Measurements from ENCODE around the gene SLC25A43. TPM values are rescaled to one million over a fixed set of nuclear protein-coding genes. Genes with fewer than 3 reads are reported as not detected.

Gene SLC25A43
- total and polyA plus RNA-seq, 2 experiments from 2014 or later: 28.4 to 53.4 TPM

DNA sequence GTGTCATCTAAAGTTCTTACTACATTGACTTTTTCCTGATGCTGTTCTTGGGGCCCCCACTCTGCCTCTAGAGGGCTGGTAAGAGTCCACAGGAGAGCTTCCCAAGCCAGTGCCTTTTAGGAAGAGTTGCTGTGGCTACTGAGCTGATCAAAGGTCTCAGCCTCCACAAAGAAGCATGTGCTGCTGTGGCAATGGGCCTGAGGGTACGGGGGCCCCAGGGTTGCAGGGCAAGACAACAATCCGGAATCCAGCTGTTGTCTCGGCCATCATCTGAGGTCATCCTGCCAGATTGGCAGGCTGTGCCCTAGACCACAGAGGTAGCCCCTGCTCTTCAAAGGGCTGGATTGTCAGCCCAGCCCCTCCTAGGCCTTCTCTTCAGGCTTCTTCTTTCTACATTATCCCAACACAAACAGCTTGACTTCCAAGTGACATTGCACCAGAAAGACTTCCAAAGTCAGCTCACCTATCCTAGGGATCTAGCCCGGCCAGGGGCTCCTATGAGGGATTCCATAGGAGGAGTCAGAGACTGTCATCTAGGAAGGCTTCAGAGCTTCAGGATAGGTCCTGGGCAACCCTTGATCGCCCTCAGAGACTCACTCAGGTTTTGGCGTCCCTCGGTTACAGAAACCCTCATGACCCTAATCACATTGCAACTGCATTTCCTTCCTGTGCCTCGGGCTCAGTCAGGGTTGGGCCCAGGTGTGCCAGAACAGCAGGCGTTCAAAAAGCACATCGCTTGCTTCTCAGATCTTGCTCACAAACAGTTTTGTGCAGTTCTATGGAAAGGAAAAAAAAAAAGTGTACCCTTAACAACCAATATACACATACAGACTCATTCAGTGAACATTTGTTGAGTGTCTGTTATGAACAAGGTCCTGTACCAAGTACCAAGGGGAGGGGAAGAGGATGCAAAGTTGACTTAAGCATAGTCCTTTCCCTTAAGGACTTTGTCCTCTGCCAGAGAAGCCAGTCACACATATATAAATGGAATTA is 96.9 kb downstream of the SLC25A43 start:
- no peak overlapping the region for H3K9ac ChIP-seq
- H4K20me1 ChIP-seq (ENCODE audit: insufficient read depth): no peaks in the 10 kb centered on the region
- H3K9me3 ChIP-seq (ENCODE audit: low read depth): no peaks in the 10 kb centered on the region
- H2AFZ ChIP-seq: no peak overlapping the region
- no peaks in the 10 kb centered on the region for H3K27me3 ChIP-seq (replicated peaks; ENCODE audit: insufficient read depth)
- DNase-seq: no peak
- H3K79me2 ChIP-seq (ENCODE audit: insufficient read depth): no peaks in the 10 kb centered on the region
- H3K4me3 ChIP-seq: no peak overlapping the region
- H3K4me1 ChIP-seq (ENCODE audit: insufficient read depth): no peaks in the 10 kb centered on the region
- TF ChIP-seq EZH2 (IDR thresholded peaks at IDR 0.05; ENCODE audit: insufficient read depth, poor library complexity, severe bottlenecking) (no peak), EZH2phosphoT487 (IDR thresholded peaks at IDR 0.05; ENCODE audit: insufficient read depth, low read depth) (no peak)
- 74 to 82% methylated on average over 8 to 10 of the region's 10 CpGs for WGBS, 2 experiments (ENCODE audit: low coverage in 1 of 2, low lambda C conversion rate in 2 of 2, missing lambda C conversion rate in 2 of 2)
- H3K27ac ChIP-seq: no peak overlapping the region
- H3K9me2 ChIP-seq (ENCODE audit: insufficient read depth): no peaks in the 10 kb centered on the region
- H3K36me3 ChIP-seq (ENCODE audit: low read depth): no peaks in the 10 kb centered on the region
- no peaks in the 10 kb centered on the region for H3F3A ChIP-seq (ENCODE audit: insufficient read depth)
- in situ Hi-C loops (cut with MboI): no loop called here
- H3K4me2 ChIP-seq (ENCODE audit: unreplicated experiment): no peak overlapping the region

GRCh38 chrX:119497185-119497584 is 98.0 kb downstream of the SLC25A43 start:
- no peaks in the 10 kb centered on the region for H3K36me3 ChIP-seq (ENCODE audit: low read depth)
- no peaks in the 10 kb centered on the region for H3K79me2 ChIP-seq (ENCODE audit: insufficient read depth)
- WGBS, 2 experiments (ENCODE audit: low coverage in 1 of 2, low lambda C conversion rate in 2 of 2, missing lambda C conversion rate in 2 of 2): 43 to 80% methylated on average over 1 of the region's 1 CpG

DNA sequence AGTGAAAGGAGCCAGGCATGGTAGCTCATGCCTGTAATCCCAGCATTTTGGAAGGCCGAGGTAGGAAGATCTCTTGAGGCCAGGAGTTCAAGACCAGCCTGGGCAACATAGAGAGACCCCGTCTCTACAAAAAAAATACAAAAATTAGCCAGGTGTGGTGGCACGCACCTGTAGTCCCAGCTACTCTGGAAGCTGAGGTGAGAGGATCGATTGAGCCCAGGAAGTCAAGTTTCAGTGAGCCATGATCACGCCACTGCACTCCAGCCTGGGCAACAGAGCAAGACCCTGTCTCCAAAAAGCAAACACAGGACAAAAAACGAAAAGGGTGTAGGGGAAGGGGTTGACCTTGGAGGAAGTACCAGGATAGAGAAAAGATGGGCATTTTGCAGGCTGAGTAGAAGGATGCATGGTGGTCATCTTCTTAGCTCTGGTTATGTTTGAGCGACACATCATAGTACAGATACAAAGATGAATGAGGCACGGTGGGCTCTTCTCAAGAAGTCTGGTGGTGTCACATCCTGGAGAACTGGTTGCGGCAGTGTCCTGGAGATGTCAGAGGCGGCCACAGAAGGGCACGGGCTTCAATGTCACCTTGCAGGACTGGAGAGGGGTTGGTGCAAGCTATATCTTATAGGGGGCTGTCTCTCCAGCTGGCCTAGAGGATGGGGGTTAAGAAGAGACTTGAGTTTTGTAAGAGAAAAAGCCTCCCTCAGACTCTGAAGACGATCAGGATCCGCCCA is 101.1 kb downstream of the SLC25A43 start:
- no peak overlapping the region for H3K9ac ChIP-seq
- 93 to 97% methylated on average over 8 to 13 of the region's 13 CpGs for whole genome bisulfite sequencing, 2 experiments (ENCODE audit: low coverage in 1 of 2, low lambda C conversion rate in 2 of 2, missing lambda C conversion rate in 2 of 2)
- no peaks in the 10 kb centered on the region for H4K20me1 ChIP-seq (ENCODE audit: insufficient read depth)
- no peaks in the 10 kb centered on the region for H3K9me3 ChIP-seq (ENCODE audit: low read depth)
- no peak for TF ChIP-seq EZH2 (IDR thresholded peaks at IDR 0.05; ENCODE audit: insufficient read depth, poor library complexity, severe bottlenecking)
- no peak for TF ChIP-seq EZH2phosphoT487 (IDR thresholded peaks at IDR 0.05; ENCODE audit: insufficient read depth, low read depth)
- H3K4me1 ChIP-seq (ENCODE audit: insufficient read depth): peaks cover 14% of the 10 kb centered on the region
- in situ Hi-C loops (cut with MboI): loop anchor here (25.0 kb wide), 1 partner anchor 237 kb away; no protein-coding TSS in a partner anchor
- H3K27ac ChIP-seq: no peak overlapping the region
- H3K4me3 ChIP-seq: no peak overlapping the region
- no peak overlapping the region for H2AFZ ChIP-seq
- no peaks in the 10 kb centered on the region for H3K79me2 ChIP-seq (ENCODE audit: insufficient read depth)
- peaks cover 7% of the 10 kb centered on the region for H3F3A ChIP-seq (ENCODE audit: insufficient read depth)
- no peak overlapping the region for H3K4me2 ChIP-seq (ENCODE audit: unreplicated experiment)
- no peaks in the 10 kb centered on the region for H3K36me3 ChIP-seq (ENCODE audit: low read depth)
- H3K27me3 ChIP-seq (replicated peaks; ENCODE audit: insufficient read depth): no peaks in the 10 kb centered on the region
- H3K9me2 ChIP-seq (ENCODE audit: insufficient read depth): no peaks in the 10 kb centered on the region
- DNase-seq: no peak

More at GRCh38 chrX:119497185-119497584, 98.0 kb downstream of the SLC25A43 start:
- Histone ChIP-seq H3K9me2 (ENCODE audit: insufficient read depth) (no peaks in the 10 kb centered on the region), H3K27me3 (replicated peaks; ENCODE audit: insufficient read depth) (no peaks in the 10 kb centered on the region), H2AFZ (no peak overlapping the region), H3K4me2 (ENCODE audit: unreplicated experiment) (no peak overlapping the region), H3K4me3 (no peak overlapping the region), H3K9ac (no peak overlapping the region), H3K9me3 (ENCODE audit: low read depth) (no peaks in the 10 kb centered on the region), H3F3A (ENCODE audit: insufficient read depth) (no peaks in the 10 kb centered on the region; the same call in 1 of the 2 replicates), H3K27ac (no peak overlapping the region), H4K20me1 (ENCODE audit: insufficient read depth) (no peaks in the 10 kb centered on the region), H3K4me1 (ENCODE audit: insufficient read depth) (no peaks in the 10 kb centered on the region)
- TF ChIP-seq EZH2 (IDR thresholded peaks at IDR 0.05; ENCODE audit: insufficient read depth, poor library complexity, severe bottlenecking) (no peak), EZH2phosphoT487 (IDR thresholded peaks at IDR 0.05; ENCODE audit: insufficient read depth, low read depth) (no peak)
- no peak for DNase-seq
- in situ Hi-C loops (cut with MboI): no loop called here

DNA sequence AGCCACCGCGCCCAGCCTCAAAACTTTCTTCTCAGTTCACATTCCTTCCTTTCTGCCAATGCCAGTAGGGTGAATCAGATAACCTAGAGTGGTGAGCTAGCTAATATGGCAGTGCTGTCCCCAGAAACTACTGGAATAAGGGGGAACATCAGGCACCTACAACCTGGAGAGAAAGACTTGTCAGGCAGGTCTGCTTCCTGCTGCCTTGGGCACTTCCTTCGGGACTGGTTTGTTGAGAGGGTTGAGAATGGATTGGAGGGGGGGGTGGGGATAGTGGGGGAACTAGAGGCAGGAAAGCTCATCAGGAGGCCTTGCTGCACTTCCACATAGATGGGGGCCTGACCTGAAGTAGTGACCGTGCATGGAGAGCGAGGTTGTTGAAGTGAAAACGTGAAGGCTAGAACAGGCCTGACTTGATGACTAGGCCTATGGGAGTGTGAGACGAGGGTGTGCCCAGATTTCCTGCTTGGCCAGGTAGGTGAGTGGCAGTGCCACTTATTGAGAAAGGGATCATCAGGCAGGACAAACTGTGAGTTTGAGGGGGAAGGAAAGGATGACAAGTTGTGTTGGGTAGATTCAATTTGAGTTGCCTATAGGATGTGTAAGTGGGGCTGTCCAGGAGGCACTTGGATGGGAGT is 102.5 kb downstream of the SLC25A43 start:
- Histone ChIP-seq H3K79me2 (ENCODE audit: insufficient read depth) (no peaks in the 10 kb centered on the region), H3K27ac (no peak overlapping the region), H3K4me3 (no peak overlapping the region), H3K4me1 (ENCODE audit: insufficient read depth) (peaks cover 14% of the 10 kb centered on the region), H3K9ac (no peak overlapping the region), H3K9me3 (ENCODE audit: low read depth) (no peaks in the 10 kb centered on the region), H2AFZ (no peak overlapping the region), H3K4me2 (ENCODE audit: unreplicated experiment) (no peak overlapping the region), H3K9me2 (ENCODE audit: insufficient read depth) (no peaks in the 10 kb centered on the region), H3K36me3 (ENCODE audit: low read depth) (no peaks in the 10 kb centered on the region), H3F3A (ENCODE audit: insufficient read depth) (peaks cover 7% of the 10 kb centered on the region), H4K20me1 (ENCODE audit: insufficient read depth) (no peaks in the 10 kb centered on the region), H3K27me3 (replicated peaks; ENCODE audit: insufficient read depth) (no peaks in the 10 kb centered on the region)
- no peak for DNase-seq
- WGBS, 2 experiments (ENCODE audit: low coverage in 1 of 2, low lambda C conversion rate in 2 of 2, missing lambda C conversion rate in 2 of 2): 97 to 100% methylated on average over 5 to 7 of the region's 7 CpGs
- no peak for TF ChIP-seq EZH2 (IDR thresholded peaks at IDR 0.05; ENCODE audit: insufficient read depth, poor library complexity, severe bottlenecking)
- no peak for TF ChIP-seq EZH2phosphoT487 (IDR thresholded peaks at IDR 0.05; ENCODE audit: insufficient read depth, low read depth)
- in situ Hi-C loops (cut with MboI): loop anchor here (25.0 kb wide), 1 partner anchor 236 kb away; no protein-coding TSS in a partner anchor
